K562 (cell line): ENCODE measurements around the gene DNAJC25. TPM values are rescaled to one million over a fixed set of nuclear protein-coding genes. Genes with fewer than 3 reads are reported as not detected.
A peak's percentile ranks its signal among the peaks of the same experiment; 100 is the strongest.

Experiments
- CCAR2 ChIP-seq: fragments of 200-400 bp; formaldehyde crosslinking; IDR thresholded peaks from 2 replicates; pipeline ENCODE4 v1.6.1; 2017; ENCODE audit warnings: mild to moderate bottlenecking, low read depth, low read length
- CTCF ChIP-seq, 3 experiments: IDR thresholded peaks in 2 of 3; conservative IDR thresholded peaks in 1 of 3; 2 replicates each; pipeline ENCODE4 v1.5.1; 2011 to 2012; ENCODE audit warnings: low read length in 3 of 3, mild to moderate bottlenecking in 3 of 3, control low read depth in 2 of 3, improper control_type of control experiment in 1 of 3, inconsistent platforms in 1 of 3, low read depth in 1 of 3, mixed read lengths in 1 of 3, moderate library complexity in 1 of 3; ENCODE audit not compliant: insufficient read depth in 2 of 3
- EWSR1 ChIP-seq: fragments of 450-650 bp; IDR thresholded peaks from 2 replicates; pipeline ENCODE4 v1.6.1; 2018; ENCODE audit warnings: borderline replicate concordance, mild to moderate bottlenecking, low read depth, moderate library complexity; ENCODE audit not compliant: partially characterized antibody
- GABPB2 ChIP-seq: fragments of 250-450 bp; sonication (Bioruptor Pico); conservative IDR thresholded peaks from 2 replicates; pipeline ENCODE4 v1.5.1; 2021; ENCODE audit warnings: mild to moderate bottlenecking
- MAZ ChIP-seq, 2 experiments: fragments of 450-650 bp in 1 of 2; sonication (generic) in 1 of 2; formaldehyde crosslinking; IDR thresholded peaks in 1 of 2; conservative IDR thresholded peaks in 1 of 2; 2 replicates each; pipeline versions ENCODE4 v1.4.0 to v1.5.0; 2020; ENCODE audit warnings: mild to moderate bottlenecking in 1 of 2, missing genetic modification reagents in 1 of 2
- NR1H2 ChIP-seq: sonication (generic); formaldehyde crosslinking; IDR thresholded peaks from 2 replicates; pipeline ENCODE4 v1.4.0; 2020; ENCODE audit warnings: mild to moderate bottlenecking, missing genetic modification reagents
- SP1 ChIP-seq: sonication (generic); formaldehyde crosslinking; IDR thresholded peaks from 2 replicates; pipeline ENCODE4 v1.8.1; 2022; ENCODE audit warnings: mild to moderate bottlenecking, missing genetic modification reagents
- SRSF7 ChIP-seq: fragments of 200-400 bp; formaldehyde crosslinking; optimal IDR thresholded peaks from 2 replicates; pipeline ENCODE3; 2017; ENCODE audit warnings: mild to moderate bottlenecking, low read depth, low read length
- TCF3 ChIP-seq: sonication (generic); formaldehyde crosslinking; IDR thresholded peaks from 2 replicates; pipeline ENCODE4 v1.4.0; 2020; ENCODE audit warnings: mild to moderate bottlenecking, missing genetic modification reagents
- TOE1 ChIP-seq, 2 experiments: fragments of 450-650 bp in 1 of 2; sonication (generic) in 1 of 2; formaldehyde crosslinking in 1 of 2; IDR thresholded peaks; 2 replicates each; pipeline versions ENCODE4 v1.7.1 to v1.8.0; 2016 to 2022; ENCODE audit warnings: borderline replicate concordance in 2 of 2, mild to moderate bottlenecking in 2 of 2, antibody characterized with exemption in 1 of 2, inconsistent platforms in 1 of 2, low read depth in 1 of 2, missing genetic modification reagents in 1 of 2, moderate library complexity in 1 of 2
- ZBTB33 ChIP-seq: sonication (generic); formaldehyde crosslinking; IDR thresholded peaks from 2 replicates; pipeline ENCODE4 v1.8.1; 2023; ENCODE audit warnings: mild to moderate bottlenecking, missing genetic modification reagents
- ZFP36 ChIP-seq: fragments of 150-350 bp; IDR thresholded peaks from 2 replicates; pipeline ENCODE4 v1.6.1; 2018; ENCODE audit warnings: low read length, low read depth; ENCODE audit not compliant: partially characterized antibody
- ZMIZ1 ChIP-seq, 2 experiments: fragments of 150-350 bp in 1 of 2; IDR thresholded peaks; 2 replicates each; pipeline ENCODE4 v1.6.1; 2012 to 2016; ENCODE audit warnings: low read depth in 2 of 2, low read length in 2 of 2, mild to moderate bottlenecking in 1 of 2, moderate library complexity in 1 of 2
- ZNF24 ChIP-seq: fragments of 450-650 bp; IDR thresholded peaks from 2 replicates; pipeline ENCODE4 v1.6.1; 2016
- ZNF263 ChIP-seq: sonication (generic); formaldehyde crosslinking; IDR thresholded peaks from 2 replicates; pipeline ENCODE4 v1.8.0; 2022; ENCODE audit warnings: mild to moderate bottlenecking, missing genetic modification reagents, borderline replicate concordance
- ZNF639 ChIP-seq, 2 experiments: fragments of 200-800 bp in 1 of 2; sonication (Bioruptor generic) in 1 of 2; sonication (generic) in 1 of 2; formaldehyde crosslinking in 1 of 2; IDR thresholded peaks in 1 of 2; conservative IDR thresholded peaks in 1 of 2; 2 replicates each; pipeline versions ENCODE4 v1.5.0 to v1.6.1; 2016 to 2020; ENCODE audit warnings: missing compliant biosample characterization in 1 of 2, missing genetic modification characterization in 1 of 2, missing genetic modification reagents in 1 of 2
- ZNF655 ChIP-seq: fragments of 250-450 bp; sonication (Bioruptor Pico); IDR thresholded peaks from 2 replicates; pipeline ENCODE4 v1.5.0; 2021
- polyA plus RNA-seq, 8 experiments: library from polyadenylated mRNA; depleted of rRNA in 4 of 8; stranded (reverse) in 5 of 8; unstranded in 3 of 8; fragments of >200 nt; fragmentation: Nextera tagmentation in 2 of 8; fragmentation: Illumina TruSeq in 1 of 8; extraction: Ambion mirVana in 2 of 8; extraction: Trizol in 1 of 8; gene quantifications; 2 replicates each; pipeline versions ENCODE4 v1.2.1 to v1.2.3, GENCODE V29; 2011 to 2014; ENCODE audit warnings: inconsistent platforms in 1 of 8, missing spikeins in 1 of 8
- total RNA-seq, 7 experiments: library from RNA; depleted of rRNA in 6 of 7; stranded (reverse); fragments of >200 nt in 6 of 7; fragmentation: Illumina TruSeq in 2 of 7; extraction: Trizol in 2 of 7; gene quantifications; 2 replicates each; pipeline versions ENCODE4 v1.2.1 to v1.2.3, GENCODE V29; 2011 to 2021; ENCODE audit warnings: low replicate concordance in 1 of 7

Gene DNAJC25
- total and polyA plus RNA-seq, 9 of the 15 experiments (the other 6 are each of a cell fraction or from before 2014, with no cell fraction given), result 3.7 to 11.2 (median 7.1) TPM

- TF ChIP-seq CTCF (IDR thresholded peaks at IDR 0.05 in 2 of 3, conservative IDR thresholded peaks at IDR 0.05 in 1 of 3; ENCODE audit: insufficient read depth in 2 of 3, low read depth in 1 of 3, low read length in 3 of 3) (no peak), ZNF263 (CRISPR knock-in tag) (no peak), EWSR1 (no peak), TOE1 (IDR thresholded peaks at IDR 0.05; ENCODE audit: borderline replicate concordance) (peak; percentile 74; the same call in 1 of the 2 replicates), TOE1 (CRISPR knock-in tag; IDR thresholded peaks at IDR 0.05; ENCODE audit: borderline replicate concordance, low read depth) (no peak), SRSF7 (no peak), ZMIZ1 (IDR thresholded peaks at IDR 0.05; ENCODE audit: low read depth in 2 of 2, low read length in 2 of 2) (no peak), NR1H2 (no peak), ZNF655 (no peak), SP1 (peak; percentile 77; the same call in 1 of the 2 replicates), CCAR2 (no peak), ZNF24 (peak; percentile 74), MAZ (CRISPR knock-in tag; conservative IDR thresholded peaks at IDR 0.05 in 1 of 2, IDR thresholded peaks at IDR 0.05 in 1 of 2) (peak in 1 of 2 experiments; percentile 53; a peak in 2 of 4 replicates), ZBTB33 (CRISPR knock-in tag) (no peak), ZNF639 (CRISPR knock-in tag; conservative IDR thresholded peaks at IDR 0.05 in 1 of 2, IDR thresholded peaks at IDR 0.05 in 1 of 2) (peak in 1 of 2 experiments; percentile 39; a peak in 1 of 4 replicates), TCF3 (CRISPR knock-in tag) (peak; percentile 29; the same call in 1 of the 2 replicates), ZFP36 (no peak), GABPB2 (no peak)
These were observed 245 bp upstream of the DNAJC25 start (continued) for GRCh38 chr9:111630964-111631213.
